ENCODE measurements around the gene CHMP2A. TPM values are rescaled to one million over a fixed set of nuclear protein-coding genes. Genes with fewer than 3 reads are reported as not detected.

CHMP2A gene
- total and polyA plus RNA-seq, 4 donors = 58.0 to 107 (median 83.3) TPM

- peaks cover 4 to 25% (median 17%) of the 10 kb centered on the region in 4 donors for H3K4me1 ChIP-seq (ENCODE audit: control insufficient read depth in 4 of 4, insufficient read depth in 4 of 4, low read length in 3 of 4)
Measured at GRCh38 chr19:58575183-58576041, 20.5 kb upstream of the CHMP2A start.

More at GRCh38 chr19:58575183-58576041, 20.5 kb upstream of the CHMP2A start:
- H3K4me3 ChIP-seq (ENCODE audit: low read depth in 1 of 3, low read length in 3 of 3) = peak overlapping the region; percentile 82 to 87 (median 86)
- under 1% methylated on average over 66 of the region's 66 CpGs for WGBS
- peak overlapping the region; percentile 67 to 73 for H3K9ac ChIP-seq (ENCODE audit: low read depth in 1 of 2, low read length in 2 of 2)
- H3K9me3 ChIP-seq (ENCODE audit: control insufficient read depth in 4 of 4, low read length in 3 of 4) = no peaks in the 10 kb centered on the region
- no peak for TF ChIP-seq JUND (IDR thresholded peaks at IDR 0.05)
- peak; percentile 69 for TF ChIP-seq YY1 (IDR thresholded peaks at IDR 0.05)
- TF ChIP-seq EGR1 (IDR thresholded peaks at IDR 0.05; ENCODE audit: low read depth in 2 of 2) = no peak
- TF ChIP-seq GABPA (IDR thresholded peaks at IDR 0.05 in 1 of 2, conservative IDR thresholded peaks at IDR 0.05 in 1 of 2) = peak in 1 of 2 donors; percentile 66
- TF ChIP-seq CTCF (IDR thresholded peaks at IDR 0.05; ENCODE audit: low read depth, low read length, missing input control) = peak; percentile 27
- TF ChIP-seq SP1 (IDR thresholded peaks at IDR 0.05) = peak; percentile 62
- TF ChIP-seq HNF4A (conservative IDR thresholded peaks at IDR 0.05) = peak; percentile 13 to 16
- no peak for TF ChIP-seq ATF3 (IDR thresholded peaks at IDR 0.05)
- TF ChIP-seq REST (IDR thresholded peaks at IDR 0.05) = peak; percentile 59
- TF ChIP-seq RXRA (IDR thresholded peaks at IDR 0.05) = peak in 1 of 2 donors; percentile 17
- TF ChIP-seq MAX (IDR thresholded peaks at IDR 0.05) = peak; percentile 42
- peak overlapping the region; percentile 83 to 93 for H3K27ac ChIP-seq (ENCODE audit: low read depth in 1 of 2, low read length in 2 of 2)
- DNase-seq (ENCODE audit: low spot score) = peak; percentile 86
- peaks cover 0 to 12% (median 0%) of the 10 kb centered on the region in 4 donors for H3K36me3 ChIP-seq (ENCODE audit: control insufficient read depth in 4 of 4, insufficient read depth in 3 of 4, low read depth in 1 of 4, low read length in 3 of 4)
- no peaks in the 10 kb centered on the region for H3K27me3 ChIP-seq (ENCODE audit: control insufficient read depth in 4 of 4, insufficient read depth in 4 of 4, low read length in 3 of 4)
